HUDEP-2 (cell line): ENCODE data around the gene NPSR1.
A peak's percentile ranks its signal among the peaks of the same experiment; 100 is the strongest.
"Not testable (repeated sequence)": the region's sequence is repeated elsewhere in the genome, so short reads cannot be mapped to it uniquely, and the experiment has no call there.

Experiments
- DNase-seq, 76 experiments: peaks; one replicate each; lab custom pipeline; 2025; ENCODE audit not compliant: unreplicated experiment in 76 of 76; lab: John Stamatoyannopoulos, UW

Gene NPSR1

DNA sequence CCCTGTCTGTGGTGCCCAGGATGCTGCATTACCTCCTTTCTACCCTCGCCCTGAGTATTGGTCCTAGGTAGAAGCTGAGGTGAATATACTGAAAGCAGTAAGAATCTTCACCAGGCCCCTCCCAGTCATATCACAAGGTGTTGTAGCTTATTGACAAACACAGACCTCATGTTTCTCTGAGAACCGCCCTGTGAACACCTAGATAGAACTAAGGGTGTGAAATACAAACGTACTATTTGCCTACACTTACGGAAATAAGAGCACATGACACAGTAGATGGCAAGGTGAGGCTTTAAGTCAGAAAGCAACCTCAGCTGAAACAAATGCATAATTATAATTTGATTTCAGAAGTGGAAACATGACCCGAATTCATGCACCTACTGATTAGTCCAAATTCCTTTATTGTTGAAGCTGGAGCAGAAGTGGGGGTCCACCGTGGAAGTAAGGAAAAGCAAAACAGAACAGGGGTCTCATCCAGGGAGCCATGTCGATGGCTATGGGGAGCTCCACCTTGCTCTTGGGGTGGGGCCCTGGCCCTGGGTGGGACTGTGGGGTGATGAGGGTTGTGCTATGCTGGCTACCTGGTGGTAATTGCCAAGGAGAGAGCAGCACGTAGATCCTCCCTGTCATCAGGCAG, at the start of gene NPSR1:
TSS of gene NPSR1 (plus strand) at position 587 of the 637 bp plus-strand sequence. CDS start 195 bp downstream, outside the sequence.
- DNase-seq = no peak

DNA sequence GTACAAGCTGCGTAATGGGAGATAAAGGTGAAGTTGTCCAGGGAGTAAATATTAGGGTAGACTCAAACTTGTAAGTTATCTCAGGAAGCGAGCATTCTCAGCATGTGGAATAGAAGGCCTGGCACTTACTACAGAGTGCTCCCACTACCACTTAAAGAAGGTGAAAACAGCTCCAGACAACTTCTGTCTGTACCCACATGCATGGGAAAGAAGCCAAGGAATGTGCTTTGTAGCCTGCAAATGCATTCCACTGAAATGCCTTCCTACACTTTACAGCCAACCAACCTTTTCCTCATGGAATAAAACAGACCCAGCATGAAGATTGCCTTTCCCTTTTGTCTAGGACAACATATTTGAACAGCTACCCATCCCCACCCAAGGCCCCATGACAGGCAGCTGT, 45.4 kb upstream of the NPSR1 start:
- DNase-seq = no peak

DNA sequence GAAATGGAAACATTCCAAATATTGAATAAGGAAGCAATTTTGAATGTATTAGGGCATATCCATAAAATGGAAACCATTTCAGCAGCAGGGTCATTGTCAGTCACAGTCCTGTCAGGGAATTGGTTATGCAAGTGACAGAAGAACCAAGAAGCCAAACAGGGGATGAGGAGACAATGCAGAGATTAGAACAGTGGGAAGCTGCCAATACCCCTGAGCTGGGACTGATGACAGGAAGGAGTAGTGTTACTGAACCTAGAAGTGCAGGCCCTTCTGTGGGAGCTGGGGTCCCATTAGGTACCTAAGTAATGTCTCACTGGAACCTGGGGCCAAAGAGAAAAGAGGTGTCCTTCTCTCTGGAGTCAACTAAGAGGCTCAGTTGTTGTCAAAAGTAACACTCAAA, 37.6 kb upstream of the NPSR1 start:
- no peak for DNase-seq

GRCh38 chr7:34622182-34622581, 35.8 kb upstream of the NPSR1 start:
- no peak for DNase-seq

GRCh38 chr7:34622771-34623250, 35.2 kb upstream of the NPSR1 start:
- DNase-seq = no peak

- not testable (repeated sequence) for DNase-seq
Measured at GRCh38 chr7:34628618-34629017, 29.4 kb upstream of the NPSR1 start.

GRCh38 chr7:34652809-34653208, 5.2 kb upstream of the NPSR1 start:
- no peak for DNase-seq

GRCh38 chr7:34653787-34654186, 4.2 kb upstream of the NPSR1 start:
- no peak for DNase-seq

DNA sequence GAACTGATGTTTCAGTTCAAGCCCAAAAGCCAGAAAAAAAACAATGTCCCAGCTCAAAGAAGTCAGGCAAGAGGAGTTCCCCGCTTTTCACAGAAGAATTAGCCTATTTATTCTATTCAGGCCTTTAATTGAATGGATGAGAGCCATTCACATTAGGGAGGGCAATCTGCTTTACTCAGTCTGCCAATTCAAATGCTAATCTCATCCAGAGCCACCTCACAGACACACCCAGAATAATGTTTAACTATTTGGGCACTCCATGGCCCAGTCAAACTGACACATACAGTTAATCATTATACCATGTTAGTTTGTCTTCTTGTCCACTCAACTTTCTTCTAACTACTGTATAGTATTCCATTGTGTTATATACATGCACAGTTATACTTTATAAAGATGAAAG, 2.6 kb upstream of the NPSR1 start:
- no peak for DNase-seq

GRCh38 chr7:34656041-34656440, 2.0 kb upstream of the NPSR1 start:
- DNase-seq = no peak

DNA sequence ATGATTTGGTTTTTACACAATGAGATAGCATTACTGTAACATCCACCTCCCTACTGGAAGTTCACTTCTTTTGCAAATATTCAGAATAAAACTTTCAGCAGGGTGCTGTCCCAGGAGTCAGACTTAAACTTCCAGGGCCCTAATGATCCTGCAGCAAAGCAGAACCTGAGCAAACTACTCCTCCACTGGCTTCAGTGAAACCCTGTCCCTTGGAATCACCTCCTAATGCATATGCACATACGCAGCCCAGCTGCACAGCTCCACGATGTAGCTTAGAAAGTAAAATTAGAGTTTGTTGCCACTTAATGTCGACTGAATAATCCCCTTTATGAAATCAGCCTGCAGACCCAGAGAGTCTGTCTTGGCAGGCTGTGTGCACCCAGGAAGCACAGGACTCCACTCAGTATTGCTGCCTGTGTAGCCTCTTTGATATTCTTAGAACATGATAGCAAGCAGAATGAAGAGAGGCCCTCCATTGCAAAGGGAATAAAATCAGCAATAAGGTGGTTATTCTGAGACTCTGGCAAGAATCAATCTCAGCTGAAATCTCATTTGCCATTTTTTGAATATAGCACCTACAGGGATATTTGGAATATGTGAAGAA, 1.6 kb downstream of the NPSR1 start:
- DNase-seq = no peak

GRCh38 chr7:34662058-34662708, 4.2 kb downstream of the NPSR1 start:
- DNase-seq = no peak

DNA sequence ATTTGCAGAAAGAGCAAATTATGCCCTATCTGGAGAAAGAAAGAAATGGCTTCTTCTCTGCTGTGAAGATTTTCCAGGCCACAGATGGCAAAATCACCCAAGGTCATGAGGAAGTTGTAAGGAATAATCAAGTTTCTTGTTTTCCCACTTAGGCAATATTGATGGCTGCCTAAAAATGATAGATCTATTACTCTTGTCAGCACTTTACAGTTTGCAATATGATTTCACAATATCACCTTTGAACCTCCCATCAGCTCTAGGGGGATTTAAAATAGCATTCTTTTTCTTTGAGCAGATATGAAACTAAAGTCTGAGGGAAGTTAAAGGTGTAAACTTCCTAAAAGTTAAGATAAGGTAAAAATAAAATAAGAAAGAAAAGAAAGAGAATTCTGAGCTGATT, 6.7 kb downstream of the NPSR1 start:
- DNase-seq = no peak

- DNase-seq = no peak
Measured at GRCh38 chr7:34672430-34672829, 14.4 kb downstream of the NPSR1 start.

DNA sequence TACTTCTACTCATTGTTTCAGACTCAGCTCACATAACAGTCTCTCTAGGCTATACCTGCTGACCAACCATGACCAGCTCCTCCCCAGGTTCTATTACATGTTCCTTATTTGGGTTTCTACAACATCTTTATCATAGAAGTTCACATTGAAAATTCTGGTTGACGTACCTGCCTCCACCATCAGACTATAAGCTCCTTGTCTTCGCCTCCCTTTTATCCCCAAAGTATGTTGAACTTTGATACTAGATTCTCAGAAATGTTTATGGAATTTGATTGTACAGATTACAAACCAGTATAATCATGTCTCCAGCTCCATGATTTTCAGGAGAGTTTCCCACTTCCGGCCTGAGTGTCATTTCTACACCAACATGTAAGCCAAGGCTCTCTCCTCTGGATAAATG, 15.0 kb downstream of the NPSR1 start:
- DNase-seq = no peak

- peak in 6 of 76 experiments; percentile 3 to 17 (median 8) for DNase-seq
Measured at GRCh38 chr7:34675749-34676374, 17.8 kb downstream of the NPSR1 start.

DNA sequence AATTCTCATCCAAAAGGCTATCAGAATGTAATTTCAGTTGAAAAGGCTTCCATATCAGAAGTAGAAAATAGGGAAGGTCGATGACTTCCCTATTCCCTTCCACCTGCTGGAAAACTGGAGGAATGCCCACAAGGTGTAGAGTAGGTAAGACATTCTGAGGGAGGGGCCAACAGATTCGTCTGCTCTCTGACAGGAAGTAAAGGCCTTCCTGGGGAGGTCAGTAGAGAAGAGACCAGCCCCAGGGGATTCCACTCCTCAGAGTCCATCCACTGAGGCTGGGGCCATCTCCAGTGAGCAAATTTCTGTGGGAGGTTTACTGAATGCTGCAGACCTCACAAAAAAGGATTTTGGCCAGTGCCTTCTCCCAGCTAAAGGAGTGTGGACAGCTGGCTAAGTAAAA, 19.5 kb downstream of the NPSR1 start:
- DNase-seq = no peak

DNA sequence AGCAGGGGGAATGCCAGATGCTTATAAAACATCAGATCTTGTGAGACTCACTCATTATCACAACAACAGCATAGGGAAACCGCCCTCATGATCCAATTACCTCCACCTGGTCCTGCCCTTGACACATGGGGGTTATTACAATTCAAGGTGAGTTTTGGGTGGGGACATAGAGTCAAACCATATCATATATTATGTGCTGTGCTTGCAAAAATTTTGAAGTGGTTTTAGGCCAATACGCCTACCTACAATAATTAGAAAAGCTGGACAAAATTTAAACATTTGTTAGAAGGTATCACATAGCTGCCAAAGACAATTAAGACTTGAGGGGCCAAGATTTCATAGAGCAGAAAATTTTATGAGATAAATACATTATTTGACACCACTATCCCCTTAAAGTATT, 29.5 kb downstream of the NPSR1 start:
- DNase-seq = no peak

GRCh38 chr7:34696415-34696814, 38.4 kb downstream of the NPSR1 start:
- DNase-seq = no peak

- DNase-seq = no peak
Measured at GRCh38 chr7:34709771-34710170, 51.8 kb downstream of the NPSR1 start.

DNA sequence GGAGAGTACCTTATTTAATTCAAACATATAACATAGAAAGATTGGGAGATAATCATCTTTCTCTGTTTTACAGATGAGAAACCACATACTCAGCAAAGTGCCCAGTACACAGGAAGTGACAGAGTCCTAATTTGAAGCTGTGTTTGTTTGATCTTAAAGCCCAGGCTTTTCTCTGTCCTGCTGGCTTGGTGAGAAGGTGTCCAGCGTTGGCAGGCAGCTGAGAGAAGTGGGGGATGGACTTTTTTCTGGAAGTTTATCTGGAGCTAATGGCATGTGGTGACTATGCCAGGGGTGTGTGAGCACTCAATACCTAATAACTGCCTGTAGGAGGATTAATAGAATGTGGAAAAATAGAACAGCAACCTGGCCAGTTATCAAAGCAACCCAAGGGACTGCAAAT, 60.8 kb downstream of the NPSR1 start:
- DNase-seq = no peak

DNA sequence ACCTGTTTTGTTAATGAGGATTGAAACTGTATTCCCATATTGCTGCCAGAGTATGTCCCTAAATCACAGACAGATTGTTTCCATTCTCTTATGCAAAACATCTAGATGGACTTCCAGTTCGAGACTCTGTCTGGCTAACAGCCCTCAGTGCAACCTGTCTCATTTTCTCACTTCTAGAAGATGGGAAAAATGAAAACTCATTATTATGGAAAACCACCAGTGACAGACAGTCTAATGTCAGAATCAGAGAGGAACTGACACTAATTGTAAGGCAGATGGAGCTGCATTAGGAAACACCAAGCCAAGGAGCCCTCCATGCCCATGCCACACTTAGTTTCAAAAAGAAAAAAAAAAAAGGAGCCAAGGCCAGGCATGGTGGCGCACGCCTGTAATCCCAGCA, 61.6 kb downstream of the NPSR1 start:
- DNase-seq = no peak
